SK-N-DZ (cell line): ENCODE data around the gene ACOT11.

ENCODE experiments used
- DNase-seq: peaks from one replicate; pipeline ENCODE4 v3.0.0-alpha.2; 2015; ENCODE audit warnings: low spot score

Gene ACOT11

GRCh38 chr1:54564312-54565112 lies 16.5 kb downstream of the ACOT11 start:
- no peak for DNase-seq

DNA sequence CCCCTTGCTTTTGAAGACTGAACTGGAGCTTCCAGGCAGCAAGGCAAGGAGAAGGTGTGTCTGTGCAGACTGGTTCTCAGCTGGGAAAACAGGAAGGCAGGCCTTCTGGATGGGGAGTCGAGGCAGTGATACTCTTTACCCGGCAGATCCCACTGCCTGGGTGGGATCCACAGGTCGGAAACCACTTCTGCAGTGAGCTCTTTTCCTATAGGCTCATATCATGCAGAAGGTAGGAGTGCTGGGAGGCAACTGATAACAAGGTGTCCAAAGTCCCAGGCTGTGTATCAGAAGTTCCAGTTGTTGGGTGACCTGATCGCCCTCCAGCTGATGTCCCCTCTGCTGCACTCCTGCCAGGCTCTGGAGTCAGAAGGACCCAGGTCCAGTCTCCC lies 17.1 kb downstream of the ACOT11 start:
- no peak for DNase-seq

GRCh38 chr1:54566438-54567141 lies 18.6 kb downstream of the ACOT11 start:
- DNase-seq = no peak

DNA sequence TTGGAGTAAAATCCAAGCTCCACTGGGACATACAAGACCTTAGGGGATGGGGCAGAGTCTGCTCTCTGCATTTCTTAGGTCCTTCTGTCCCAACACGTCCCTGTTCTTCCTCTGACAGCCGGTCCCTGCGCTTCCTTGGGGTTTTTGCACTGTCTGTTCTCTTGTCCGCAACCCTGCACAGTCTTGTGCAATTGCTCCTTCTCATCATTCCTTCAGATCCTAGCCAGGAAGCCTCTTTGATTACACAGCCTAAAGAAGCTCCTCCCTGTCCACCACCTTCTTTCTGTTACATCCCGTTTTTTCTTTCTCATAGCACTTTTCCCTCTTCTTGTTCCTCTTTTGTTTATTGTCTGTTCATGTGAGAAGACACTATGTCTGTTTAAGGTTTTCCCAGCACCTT lies 19.9 kb downstream of the ACOT11 start:
- DNase-seq = no peak

DNA sequence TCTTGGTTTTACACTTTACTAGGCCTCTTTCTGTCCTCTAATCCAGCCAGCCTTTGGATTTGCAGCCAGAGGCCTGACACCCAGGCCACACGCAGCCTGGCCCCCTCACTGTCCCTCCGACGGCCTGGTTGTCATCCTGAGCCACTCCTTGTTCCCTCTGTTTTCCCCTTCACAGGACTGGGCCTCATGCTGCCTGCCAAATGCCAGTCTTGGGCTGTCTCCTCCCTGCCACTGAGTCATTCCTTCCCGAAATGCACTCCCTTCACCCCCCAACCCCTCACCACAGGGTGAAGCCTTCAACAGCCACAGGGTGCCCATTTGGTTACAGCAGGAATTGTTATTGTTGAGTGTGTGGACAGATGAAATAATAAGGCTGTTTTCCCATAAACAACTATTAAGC lies 21.3 kb downstream of the ACOT11 start:
- no peak for DNase-seq

DNA sequence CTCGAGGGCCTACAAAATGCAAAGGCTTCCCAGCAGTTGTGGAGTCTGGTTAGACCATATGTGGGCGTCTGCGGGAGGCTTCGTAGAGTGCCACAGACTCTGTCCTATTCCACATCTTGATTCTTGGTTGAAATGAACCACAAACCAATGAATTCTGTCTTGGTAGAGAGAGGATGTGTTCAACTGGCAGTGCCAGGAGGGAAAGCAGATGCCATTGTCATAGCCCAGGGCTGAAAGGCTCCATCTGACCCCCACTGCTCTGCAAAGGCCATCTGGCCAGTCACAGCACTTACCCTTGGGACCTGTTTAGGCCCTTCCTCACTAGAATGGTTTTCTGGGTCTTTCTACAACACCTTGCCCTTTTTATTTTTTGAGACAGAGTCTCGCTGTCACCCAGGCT lies 22.1 kb downstream of the ACOT11 start:
- DNase-seq = no peak

DNA sequence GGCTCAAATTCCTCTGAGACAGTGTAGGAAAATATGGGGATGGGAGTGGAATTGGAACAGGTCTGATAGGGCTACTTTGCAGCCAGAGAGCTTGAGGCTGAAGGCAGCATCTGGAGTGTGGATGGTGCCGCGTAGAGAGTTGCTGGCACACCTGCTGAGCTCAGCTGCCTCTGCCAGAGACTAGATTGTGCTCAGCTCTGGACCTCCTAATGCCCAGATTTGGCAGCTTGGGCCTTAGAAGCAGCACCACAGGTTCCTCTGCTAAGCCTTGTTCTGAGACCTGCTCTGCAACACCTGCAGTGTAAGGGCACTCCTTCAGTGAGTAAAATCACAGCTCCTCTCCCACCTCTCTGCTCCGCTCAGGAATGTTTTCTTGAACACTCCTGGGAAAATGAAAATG lies 23.3 kb downstream of the ACOT11 start:
- no peak for DNase-seq

DNA sequence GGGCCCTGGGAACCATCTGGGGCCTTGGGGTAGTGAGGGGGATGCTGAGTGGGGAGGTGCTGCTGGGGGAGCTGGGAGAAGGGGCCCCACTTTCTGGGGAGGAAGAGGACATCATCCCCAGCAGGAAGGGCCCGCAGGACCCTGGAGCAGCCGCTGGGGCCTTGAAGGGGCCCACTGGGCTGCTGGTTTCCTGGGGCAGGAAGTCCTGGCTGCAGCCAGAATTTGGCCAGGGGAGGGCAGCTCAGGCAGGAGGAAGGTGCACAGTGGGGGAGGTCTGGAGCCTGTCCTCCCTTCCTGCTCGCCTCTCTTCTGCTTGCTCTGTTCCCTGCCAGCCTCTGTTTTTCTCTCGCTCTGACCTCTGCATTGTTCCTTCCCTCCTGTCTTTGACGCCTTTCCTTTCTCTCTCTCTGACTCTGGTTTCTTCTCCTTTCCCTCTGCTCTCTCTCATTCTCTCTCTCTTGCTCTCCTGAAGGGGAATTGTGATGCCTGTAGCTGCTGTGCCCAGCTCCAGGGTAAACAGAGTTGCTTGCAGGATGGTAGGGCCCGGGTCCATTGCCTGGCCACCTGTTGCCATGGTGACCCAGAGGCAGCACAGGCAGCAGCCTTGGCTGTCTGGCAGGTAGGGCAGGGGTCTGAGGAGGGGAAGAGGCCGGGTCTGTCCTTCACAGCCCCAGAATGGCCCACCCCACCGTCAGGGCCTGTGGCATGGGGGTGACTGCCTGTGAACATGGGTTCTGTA lies 23.9 kb downstream of the ACOT11 start:
- DNase-seq = no peak

- no peak for DNase-seq
Observed at GRCh38 chr1:54572542-54572850, 24.5 kb downstream of the ACOT11 start.

GRCh38 chr1:54574158-54574778 lies 26.2 kb downstream of the ACOT11 start:
- DNase-seq = no peak

- no peak for DNase-seq
Observed at GRCh38 chr1:54575161-54575560, 27.1 kb downstream of the ACOT11 start.

DNA sequence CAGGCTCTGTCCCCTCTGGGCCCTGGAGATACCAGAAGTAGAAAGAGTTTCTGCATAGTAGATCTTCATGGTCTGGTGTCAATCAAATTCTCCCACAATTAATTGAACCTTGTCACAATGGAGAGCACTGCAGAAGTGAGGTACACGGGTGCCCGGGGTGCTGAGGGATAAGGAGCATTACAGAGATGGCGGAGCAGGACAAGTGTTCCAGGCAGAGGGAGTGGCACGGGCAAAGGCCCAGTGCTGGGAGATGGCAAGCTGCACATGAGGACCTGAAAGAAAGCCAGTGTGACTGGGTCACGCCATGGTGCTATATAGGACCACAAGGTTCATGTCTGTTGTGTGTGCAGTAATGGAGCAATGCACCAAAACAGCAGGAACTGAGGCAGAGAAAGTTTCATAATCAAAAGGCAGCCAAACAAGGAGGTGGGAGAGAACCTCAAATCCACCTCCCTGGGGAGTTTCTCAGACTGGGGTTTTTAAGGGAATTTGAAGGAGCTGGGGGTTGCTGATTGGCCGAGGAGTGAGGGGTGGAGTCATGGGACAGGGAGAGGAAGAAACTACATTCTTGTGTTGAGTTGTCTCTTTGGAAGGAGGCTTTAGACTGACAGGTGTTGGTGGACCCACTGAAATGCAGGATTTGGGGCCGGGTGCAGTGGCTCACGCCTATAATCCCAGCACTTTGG lies 27.7 kb downstream of the ACOT11 start:
- DNase-seq = no peak

GRCh38 chr1:54577612-54578011 lies 29.6 kb downstream of the ACOT11 start:
- DNase-seq = no peak

GRCh38 chr1:54579337-54579781 lies 31.3 kb downstream of the ACOT11 start:
- no peak for DNase-seq

DNA sequence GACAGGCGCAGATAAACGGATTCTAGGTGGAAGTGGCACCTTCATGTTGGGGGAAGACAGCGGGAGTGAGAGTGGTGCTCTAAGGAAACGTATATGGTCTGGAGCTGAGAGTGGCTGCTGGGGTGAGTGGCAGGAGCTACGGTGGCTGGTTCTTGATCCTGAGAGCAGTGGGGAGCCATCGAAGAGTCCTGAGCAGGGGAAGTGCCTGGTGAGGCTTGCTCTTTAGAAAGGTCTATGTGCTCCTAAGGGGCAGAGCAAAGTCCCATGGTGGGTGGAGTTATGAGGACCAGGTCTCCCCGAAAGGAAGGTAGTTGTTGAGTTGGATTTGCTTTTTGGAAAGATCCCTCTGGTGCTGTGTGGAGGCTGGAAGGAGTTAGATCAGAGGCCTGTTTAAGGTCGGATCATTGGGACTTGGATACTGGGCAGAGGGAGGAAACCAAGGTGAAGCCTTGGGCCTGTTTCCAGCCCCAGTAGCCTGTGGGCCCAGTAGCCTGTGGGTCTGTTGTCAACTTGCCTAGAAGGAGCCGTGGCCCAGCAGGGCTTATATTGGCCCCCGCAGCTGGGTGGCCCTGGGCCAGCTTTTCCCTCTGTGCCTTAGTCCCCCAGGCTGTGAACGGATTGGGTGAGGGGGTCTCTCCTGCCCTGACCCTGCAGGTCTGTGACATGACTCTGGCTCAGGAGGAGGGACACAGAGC lies 33.0 kb downstream of the ACOT11 start:
- no peak for DNase-seq

DNA sequence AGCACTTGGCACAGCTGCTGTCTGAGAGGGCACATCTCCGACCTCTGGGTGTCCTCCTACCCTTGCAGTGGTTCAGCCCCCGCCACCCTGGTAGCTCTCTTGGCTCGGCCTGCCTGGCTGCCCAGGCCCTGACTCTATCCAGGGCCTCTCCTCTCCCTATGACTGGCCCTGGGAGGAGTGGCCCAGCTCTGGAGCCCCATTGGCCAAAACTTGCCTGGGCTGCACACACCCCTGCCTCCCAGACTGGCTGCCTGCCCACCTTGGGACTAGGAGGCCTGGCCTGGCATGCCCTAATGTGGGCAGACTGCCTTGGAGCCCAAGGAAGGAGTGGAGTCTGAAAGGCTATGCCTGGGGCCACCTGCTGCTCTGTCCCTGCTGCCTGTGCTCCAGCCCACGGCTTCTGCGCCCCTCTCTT lies 33.6 kb downstream of the ACOT11 start:
- DNase-seq = no peak

- DNase-seq = peak; percentile 24
Observed at GRCh38 chr1:54582566-54583306, 34.7 kb downstream of the ACOT11 start.

DNA sequence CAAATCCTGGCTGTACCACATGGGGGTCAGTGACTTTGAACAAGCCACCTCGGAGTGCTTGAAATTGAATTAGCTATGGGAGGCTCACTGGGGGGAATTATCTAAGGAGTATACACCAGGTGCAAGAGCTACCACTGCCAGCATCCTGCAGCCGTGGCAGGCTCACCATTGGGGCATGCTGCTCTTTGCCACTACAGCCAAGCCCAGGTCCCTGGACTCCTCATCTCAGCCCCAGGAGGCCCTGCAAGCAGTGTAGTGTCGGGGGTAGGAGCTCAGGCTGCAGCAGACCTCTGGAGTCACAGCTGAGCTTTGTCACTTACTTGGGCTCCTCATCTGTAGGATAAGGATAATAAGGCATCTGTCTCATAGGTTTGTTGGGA lies 35.3 kb downstream of the ACOT11 start:
- peak; percentile 42 for DNase-seq

DNA sequence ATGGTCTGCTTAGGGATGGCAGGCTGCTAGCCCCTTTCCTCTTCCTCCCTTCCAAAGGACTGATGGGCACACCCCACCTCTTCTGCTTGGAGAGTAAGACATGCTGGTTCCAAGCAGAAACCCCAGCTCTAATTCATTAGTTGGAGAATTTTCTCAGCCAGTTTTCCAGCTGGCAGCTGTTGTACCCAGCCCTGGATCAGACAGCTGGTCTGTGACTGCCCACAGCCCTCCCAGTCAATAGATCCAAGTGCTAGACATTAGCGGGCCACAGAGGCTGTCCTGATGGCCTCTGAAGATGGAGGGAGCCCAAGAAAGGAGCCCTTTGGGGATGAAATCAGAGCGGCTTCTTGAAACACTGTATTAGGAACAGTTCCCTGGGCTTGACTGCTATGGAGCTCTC lies 35.8 kb downstream of the ACOT11 start:
- no peak for DNase-seq

GRCh38 chr1:54584575-54584974 lies 36.5 kb downstream of the ACOT11 start:
- no peak for DNase-seq
